Neural cell (in vitro differentiated cells): ENCODE measurements around the gene EDAR. TPM values are rescaled to one million over a fixed set of nuclear protein-coding genes. Genes with fewer than 3 reads are reported as not detected.

Source experiments
- H2AFZ ChIP-seq: fragments of 200-600, 300-800 bp; sonication (generic), shearing (Covaris generic); 2 replicates; pipeline ENCODE4 v1.6.0; 2014; ENCODE audit warnings: low read depth, mild to moderate bottlenecking, antibody characterized with exemption, low read length, moderate library complexity
- H3F3A ChIP-seq: fragments of 200-600 bp; shearing (Covaris generic); 2 replicates; pipeline ENCODE4 v1.6.1; 2016; ENCODE audit warnings: mild to moderate bottlenecking, moderate library complexity, mixed read lengths, antibody characterized with exemption, low read length; ENCODE audit not compliant: insufficient read depth, poor library complexity, severe bottlenecking
- H3K27ac ChIP-seq: fragments of 200-600, 300-800 bp; sonication (generic), shearing (Covaris generic); 2 replicates; pipeline ENCODE4 v1.5.1; 2014; ENCODE audit warnings: mild to moderate bottlenecking, low read length, moderate library complexity
- H3K27me3 ChIP-seq: fragments of 300-800, 200-600 bp; sonication (generic), shearing (Covaris generic); 2 replicates; pipeline ENCODE4 v1.6.0; 2014; ENCODE audit warnings: mild to moderate bottlenecking, low read depth, low read length, moderate library complexity; ENCODE audit not compliant: insufficient read depth
- H3K36me3 ChIP-seq: fragments of 300-800, 200-600 bp; sonication (generic), shearing (Covaris generic); 2 replicates; pipeline ENCODE4 v1.5.1; 2014; ENCODE audit warnings: mild to moderate bottlenecking, antibody characterized with exemption, low read length, moderate library complexity; ENCODE audit not compliant: insufficient read depth
- H3K4me2 ChIP-seq: fragments of 300-800, 200-600 bp; sonication (generic), shearing (Covaris generic); 2 replicates; pipeline ENCODE4 v1.6.0; 2014; ENCODE audit warnings: mild to moderate bottlenecking, low read length
- H3K4me3 ChIP-seq: fragments of 300-800, 200-600 bp; sonication (generic), shearing (Covaris generic); 2 replicates; pipeline ENCODE4 v1.5.1; 2014; ENCODE audit warnings: mild to moderate bottlenecking, low read length, moderate library complexity
- H3K79me2 ChIP-seq: fragments of 200-600 bp; shearing (Covaris generic); replicated peaks from 2 replicates; pipeline ENCODE4 v1.6.0; 2014; ENCODE audit warnings: mild to moderate bottlenecking, low read length, moderate library complexity; ENCODE audit not compliant: insufficient read depth
- H3K9ac ChIP-seq: fragments of 300-800, 200-600 bp; sonication (generic), shearing (Covaris generic); 2 replicates; pipeline ENCODE4 v1.6.1; 2016; ENCODE audit warnings: mild to moderate bottlenecking, low read length, mixed read lengths
- H3K9me2 ChIP-seq: fragments of 200-600 bp; shearing (Covaris generic); 2 replicates; pipeline ENCODE4 v1.6.1; 2016; ENCODE audit warnings: mild to moderate bottlenecking, low read length, mixed read lengths; ENCODE audit not compliant: insufficient read depth
- H3K9me3 ChIP-seq: fragments of 200-600, 300-800 bp; sonication (generic), shearing (Covaris generic); 2 replicates; pipeline ENCODE4 v1.6.1; 2016; ENCODE audit warnings: mild to moderate bottlenecking, mixed run types, low read length, moderate library complexity, mixed read lengths
- H4K20me1 ChIP-seq: fragments of 200-600 bp; shearing (Covaris generic); 2 replicates; pipeline ENCODE4 v1.6.1; 2016; ENCODE audit warnings: mild to moderate bottlenecking, mixed run types; ENCODE audit not compliant: insufficient read depth
- EP300 ChIP-seq: fragments of 450-650 bp; conservative IDR thresholded peaks from 2 replicates; pipeline ENCODE4 v1.6.1; 2014; ENCODE audit warnings: antibody characterized with exemption, mild to moderate bottlenecking, moderate library complexity; ENCODE audit not compliant: poor library complexity, severe bottlenecking
- EZH2 ChIP-seq: fragments of 200-600, 300-800 bp; shearing (Covaris generic), sonication (generic); IDR thresholded peaks from 2 replicates; pipeline ENCODE4 v1.6.1; 2014; ENCODE audit warnings: antibody characterized with exemption, low read length, borderline replicate concordance, mild to moderate bottlenecking; ENCODE audit not compliant: insufficient read depth, poor library complexity, severe bottlenecking
- MXI1 ChIP-seq: fragments of 450-650 bp; conservative IDR thresholded peaks from 2 replicates; pipeline ENCODE4 v1.6.1; 2014; ENCODE audit warnings: antibody characterized with exemption, mild to moderate bottlenecking; ENCODE audit not compliant: poor library complexity, severe bottlenecking
- POLR2AphosphoS5 ChIP-seq: IDR thresholded peaks from 2 replicates; pipeline ENCODE4 v1.6.1; 2012
- RAD21 ChIP-seq: fragments of 450-650 bp; conservative IDR thresholded peaks from 2 replicates; pipeline ENCODE4 v1.6.1; 2014; ENCODE audit warnings: antibody characterized with exemption, mild to moderate bottlenecking, moderate library complexity
- REST ChIP-seq: IDR thresholded peaks from 2 replicates; pipeline ENCODE4 v1.6.1; 2012; ENCODE audit warnings: borderline replicate concordance
- SMC3 ChIP-seq: fragments of 450-650 bp; conservative IDR thresholded peaks from 2 replicates; pipeline ENCODE4 v1.6.1; 2014; ENCODE audit warnings: antibody characterized with exemption, mild to moderate bottlenecking, moderate library complexity; ENCODE audit not compliant: poor library complexity
- TAF1 ChIP-seq: IDR thresholded peaks from 2 replicates; pipeline ENCODE4 v1.6.1; 2012; ENCODE audit warnings: low read depth
- polyA plus RNA-seq: library from polyadenylated mRNA; depleted of rRNA; stranded (reverse); fragments of >200 nt; gene quantifications from 2 replicates; pipeline ENCODE4 v1.2.3, GENCODE V29; 2014
- TF ChIP-seq, protein P1 (sequence below): fragments of 450-650 bp; IDR thresholded peaks from 2 replicates; pipeline ENCODE4 v1.5.1; 2014; ENCODE audit warnings: antibody characterized with exemption, mild to moderate bottlenecking, moderate library complexity; ENCODE audit not compliant: poor library complexity, severe bottlenecking

The EDAR gene
- polyA plus RNA-seq, 1 donor from 2014 or later = not detected

GRCh38 chr2:108925286-108925685, 63.7 kb downstream of the EDAR start:
- Histone ChIP-seq H3K9me3 (no peaks in the 10 kb centered on the region), H3F3A (no peaks in the 10 kb centered on the region)

DNA sequence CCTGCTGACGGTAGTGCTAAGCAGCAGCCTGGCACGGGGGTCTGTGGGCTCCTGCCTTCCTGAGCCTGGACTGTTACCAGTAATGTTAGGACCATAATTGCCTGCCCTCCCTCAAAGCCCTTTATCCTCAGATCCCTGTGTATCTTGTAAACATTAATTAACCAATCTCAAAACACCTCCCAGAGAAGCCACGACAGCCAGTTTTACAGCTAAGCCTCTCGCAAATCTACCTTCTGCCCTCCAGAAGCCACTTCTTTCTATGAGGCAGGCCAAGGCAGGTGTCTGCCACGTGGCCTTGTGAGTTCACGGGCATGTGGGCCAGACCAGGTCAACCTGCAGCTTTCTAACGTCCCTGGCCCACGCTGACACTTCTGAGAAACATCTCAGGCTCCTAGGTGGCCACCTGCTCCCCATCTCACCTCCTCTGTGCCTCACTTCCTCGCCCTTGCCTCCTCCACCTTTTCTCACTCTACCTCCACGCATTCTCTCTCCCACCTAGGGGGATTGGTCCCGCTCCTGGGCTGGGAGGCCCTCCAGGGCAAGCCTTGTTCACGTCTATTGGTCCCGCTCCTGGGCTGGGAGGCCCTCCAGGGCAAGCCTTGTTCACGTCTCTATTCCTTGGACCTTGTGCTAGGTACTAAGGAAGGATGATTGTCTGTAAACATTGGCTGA, 64.3 kb downstream of the EDAR start:
- Histone ChIP-seq H3K4me3 (no peak overlapping the region), H4K20me1 (no peaks in the 10 kb centered on the region), H3K4me2 (no peak overlapping the region), H3K9me3 (no peaks in the 10 kb centered on the region), H3K9me2 (no peaks in the 10 kb centered on the region), H3K36me3 (no peaks in the 10 kb centered on the region), H3F3A (no peaks in the 10 kb centered on the region), H2AFZ (no peak overlapping the region), H3K79me2 (no peaks in the 10 kb centered on the region), H3K27me3 (no peaks in the 10 kb centered on the region), H3K9ac (no peak overlapping the region), H3K27ac (no peak overlapping the region)
- TF ChIP-seq MXI1 (no peak), TAF1 (no peak), POLR2AphosphoS5 (no peak), SMC3 (no peak), EZH2 (no peak), RAD21 (no peak), EP300 (no peak), REST (no peak)
- TF ChIP-seq, protein P1, sequence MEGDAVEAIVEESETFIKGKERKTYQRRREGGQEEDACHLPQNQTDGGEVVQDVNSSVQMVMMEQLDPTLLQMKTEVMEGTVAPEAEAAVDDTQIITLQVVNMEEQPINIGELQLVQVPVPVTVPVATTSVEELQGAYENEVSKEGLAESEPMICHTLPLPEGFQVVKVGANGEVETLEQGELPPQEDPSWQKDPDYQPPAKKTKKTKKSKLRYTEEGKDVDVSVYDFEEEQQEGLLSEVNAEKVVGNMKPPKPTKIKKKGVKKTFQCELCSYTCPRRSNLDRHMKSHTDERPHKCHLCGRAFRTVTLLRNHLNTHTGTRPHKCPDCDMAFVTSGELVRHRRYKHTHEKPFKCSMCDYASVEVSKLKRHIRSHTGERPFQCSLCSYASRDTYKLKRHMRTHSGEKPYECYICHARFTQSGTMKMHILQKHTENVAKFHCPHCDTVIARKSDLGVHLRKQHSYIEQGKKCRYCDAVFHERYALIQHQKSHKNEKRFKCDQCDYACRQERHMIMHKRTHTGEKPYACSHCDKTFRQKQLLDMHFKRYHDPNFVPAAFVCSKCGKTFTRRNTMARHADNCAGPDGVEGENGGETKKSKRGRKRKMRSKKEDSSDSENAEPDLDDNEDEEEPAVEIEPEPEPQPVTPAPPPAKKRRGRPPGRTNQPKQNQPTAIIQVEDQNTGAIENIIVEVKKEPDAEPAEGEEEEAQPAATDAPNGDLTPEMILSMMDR = no peak

More at GRCh38 chr2:108925286-108925685, 63.7 kb downstream of the EDAR start:
- Histone ChIP-seq H3K36me3 (no peaks in the 10 kb centered on the region), H3K9ac (no peak overlapping the region), H3K27me3 (no peaks in the 10 kb centered on the region), H3K4me3 (no peak overlapping the region), H3K9me2 (no peaks in the 10 kb centered on the region), H3K4me2 (no peak overlapping the region), H4K20me1 (no peaks in the 10 kb centered on the region), H3K79me2 (no peaks in the 10 kb centered on the region), H3K27ac (no peak overlapping the region), H2AFZ (no peak overlapping the region)
- TF ChIP-seq POLR2AphosphoS5 = no peak
- TF ChIP-seq EP300 = no peak
- no peak for TF ChIP-seq REST
- no peak for TF ChIP-seq SMC3
- TF ChIP-seq TAF1 = no peak
